Colonic mucosa (tissue), 4 donors: Measurements from ENCODE around the gene STAP1. TPM values are rescaled to one million over a fixed set of nuclear protein-coding genes. Genes with fewer than 3 reads are reported as not detected.
"Not testable (repeated sequence)": the region's sequence is repeated elsewhere in the genome, so short reads cannot be mapped to it uniquely, and the experiment has no call there.

Source experiments
- DNase-seq: peaks from one replicate; pipeline ENCODE4 v3.0.0-alpha.2; 2020
- H3K27ac ChIP-seq: fragments of 200-600 bp; one replicate; pipeline ENCODE4 v1.8.0; 2021
- H3K27me3 ChIP-seq: fragments of 200-600 bp; one replicate; pipeline ENCODE4 v1.8.0; 2021
- H3K36me3 ChIP-seq: fragments of 200-600 bp; one replicate; pipeline ENCODE4 v1.8.0; 2021
- H3K4me1 ChIP-seq: fragments of 200-600 bp; one replicate; pipeline ENCODE4 v1.8.0; 2021; ENCODE audit warnings: mild to moderate bottlenecking
- H3K4me3 ChIP-seq: fragments of 200-600 bp; one replicate; pipeline ENCODE4 v1.8.0; 2021
- H3K9ac ChIP-seq, 2 donors: one replicate each; pipeline ENCODE4 v1.7.0; 2013; ENCODE audit warnings: control low read depth in 2 of 2, low read depth in 2 of 2, low read length in 2 of 2
- H3K9me3 ChIP-seq: fragments of 200-600 bp; one replicate; pipeline ENCODE4 v1.8.0; 2021
- CTCF ChIP-seq: fragments of 200-600 bp; IDR thresholded peaks from one replicate; pipeline ENCODE4 v1.8.0; 2022; ENCODE audit warnings: antibody characterized with exemption, mild to moderate bottlenecking
- intact Hi-C: fragments of 100-400 bp; cut with DNase I; formaldehyde crosslinking; loops from one replicate; pipeline ENCODE4 v1.14.1; 2022
- total RNA-seq, 2 donors: library from RNA; stranded (reverse); fragmentation: NEBNext Ultra II Directional in 1 of 2; extraction: Animal tissue kit (Norgen Biotek cat#: 25700) in 1 of 2; gene quantifications; one replicate each; pipeline ENCODE4 v1.2.1, GENCODE V29; 2021
- donor health status: healthy.
- donor health status: DM: no; HTN: no; CAD: no.
- donor health status: DM: no; HTN: no; CAD: no.

Gene STAP1
- total RNA-seq, 2 donors from 2014 or later, result 0.37 to 0.52 TPM

GRCh38 chr4:67615119-67615518, 56.6 kb downstream of the STAP1 start:
- H3K36me3 ChIP-seq, result no peaks in the 10 kb centered on the region
- no peak overlapping the region for H3K9ac ChIP-seq
- intact Hi-C loops, result no loop called here
- no peak for TF ChIP-seq CTCF
- H3K4me3 ChIP-seq, result no peak overlapping the region
- DNase-seq, result no peak
- H3K27ac ChIP-seq, result no peak overlapping the region
- no peaks in the 10 kb centered on the region for H3K27me3 ChIP-seq
- H3K9me3 ChIP-seq, result no peaks in the 10 kb centered on the region
- no peaks in the 10 kb centered on the region for H3K4me1 ChIP-seq

GRCh38 chr4:67616478-67616877, 58.0 kb downstream of the STAP1 start:
- no peak for DNase-seq
- Histone ChIP-seq H3K9me3 (no peaks in the 10 kb centered on the region), H3K27ac (no peak overlapping the region), H3K9ac (no peak overlapping the region), H3K27me3 (no peaks in the 10 kb centered on the region), H3K4me3 (no peak overlapping the region), H3K36me3 (no peaks in the 10 kb centered on the region), H3K4me1 (no peaks in the 10 kb centered on the region)
- intact Hi-C loops, result no loop called here
- TF ChIP-seq CTCF, result no peak

DNA sequence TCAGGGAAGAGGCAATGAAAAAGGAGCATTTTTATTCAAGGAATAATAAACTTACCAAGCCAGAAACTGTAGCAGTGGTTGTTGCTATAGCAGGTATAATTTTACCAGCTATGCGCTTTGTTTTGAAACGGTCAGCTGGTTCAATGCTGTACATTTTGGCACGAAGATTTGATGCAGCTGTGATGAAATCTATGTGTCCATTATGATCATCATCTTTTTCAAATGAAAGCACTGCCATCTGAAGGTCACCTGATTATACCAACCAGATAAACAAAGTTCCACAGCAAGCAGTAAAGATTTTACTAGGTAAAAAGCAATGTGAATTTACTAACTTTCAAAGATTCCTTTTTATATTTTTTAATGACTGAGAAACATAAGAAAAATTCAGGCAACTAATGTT, 66.4 kb downstream of the STAP1 start:
- H3K4me1 ChIP-seq, result no peaks in the 10 kb centered on the region
- intact Hi-C loops, result loop anchor here (10.0 kb wide), 1 partner anchor 50 kb away; no protein-coding TSS in a partner anchor
- H3K4me3 ChIP-seq, result no peak overlapping the region
- DNase-seq, result no peak
- H3K9ac ChIP-seq, result no peak overlapping the region
- H3K36me3 ChIP-seq, result no peaks in the 10 kb centered on the region
- no peak overlapping the region for H3K27ac ChIP-seq
- no peaks in the 10 kb centered on the region for H3K9me3 ChIP-seq
- no peak for TF ChIP-seq CTCF
- H3K27me3 ChIP-seq, result no peaks in the 10 kb centered on the region

- intact Hi-C loops, result no loop called here
- DNase-seq, result no peak
- H3K9me3 ChIP-seq, result no peaks in the 10 kb centered on the region
- H3K4me1 ChIP-seq, result no peaks in the 10 kb centered on the region
- TF ChIP-seq CTCF, result no peak
- no peak overlapping the region for H3K9ac ChIP-seq
- H3K27me3 ChIP-seq, result no peaks in the 10 kb centered on the region
- no peak overlapping the region for H3K4me3 ChIP-seq
- H3K27ac ChIP-seq, result no peak overlapping the region
- peaks cover 3% of the 10 kb centered on the region for H3K36me3 ChIP-seq
Observed at GRCh38 chr4:67632492-67632891, 74.0 kb downstream of the STAP1 start.

DNA sequence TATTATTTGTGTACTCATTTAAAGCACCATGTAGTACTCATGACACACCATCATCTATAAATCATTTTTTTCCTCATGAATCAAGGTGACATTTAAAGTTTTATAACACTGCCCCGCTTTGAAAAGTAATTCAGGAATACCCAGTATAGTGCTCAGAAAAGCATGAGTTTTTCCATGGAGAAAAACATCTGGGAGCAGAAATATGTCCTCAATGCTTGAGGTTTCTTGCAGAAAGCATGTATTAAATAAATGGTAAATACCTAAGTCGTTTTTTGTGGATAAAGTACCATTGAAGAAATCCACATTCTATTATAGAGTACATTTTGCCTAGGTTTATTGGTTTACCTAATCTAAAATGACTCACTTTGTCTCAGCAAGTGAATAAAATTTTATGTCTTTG, 76.2 kb downstream of the STAP1 start:
- no peak overlapping the region for H3K27ac ChIP-seq
- no peaks in the 10 kb centered on the region for H3K4me1 ChIP-seq
- intact Hi-C loops, result no loop called here
- no peak overlapping the region for H3K4me3 ChIP-seq
- no peak overlapping the region for H3K9ac ChIP-seq
- no peaks in the 10 kb centered on the region for H3K9me3 ChIP-seq
- no peaks in the 10 kb centered on the region for H3K27me3 ChIP-seq
- DNase-seq, result no peak
- no peak for TF ChIP-seq CTCF
- H3K36me3 ChIP-seq, result peaks cover 10% of the 10 kb centered on the region

DNA sequence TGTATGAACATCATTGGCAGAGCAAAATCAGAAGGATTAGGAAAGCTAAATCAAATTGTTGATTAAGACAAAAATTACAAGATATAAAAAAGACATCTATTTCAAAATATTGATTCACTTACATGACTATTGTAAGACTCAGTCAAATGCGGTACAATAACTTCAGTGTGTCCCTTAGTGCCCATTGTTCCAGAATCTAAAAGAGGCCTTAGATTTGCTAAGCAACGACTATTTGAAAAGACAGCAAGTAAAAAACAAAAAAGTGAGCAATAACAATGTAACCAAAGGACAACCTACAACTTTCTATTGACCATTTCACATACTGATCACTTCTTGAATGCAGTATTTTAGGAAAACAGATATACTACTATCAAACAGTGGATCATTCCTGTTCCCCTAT, 76.8 kb downstream of the STAP1 start:
- H3K27me3 ChIP-seq, result no peaks in the 10 kb centered on the region
- H3K9me3 ChIP-seq, result no peaks in the 10 kb centered on the region
- H3K36me3 ChIP-seq, result peaks cover 10% of the 10 kb centered on the region
- intact Hi-C loops, result no loop called here
- no peak overlapping the region for H3K9ac ChIP-seq
- no peak for TF ChIP-seq CTCF
- H3K27ac ChIP-seq, result no peak overlapping the region
- H3K4me1 ChIP-seq, result no peaks in the 10 kb centered on the region
- no peak for DNase-seq
- H3K4me3 ChIP-seq, result no peak overlapping the region

- peaks cover 10% of the 10 kb centered on the region for H3K36me3 ChIP-seq
- H3K27ac ChIP-seq, H3K4me3 ChIP-seq, H3K4me1 ChIP-seq, H3K9me3 ChIP-seq, DNase-seq, H3K9ac ChIP-seq, intact Hi-C loops, H3K27me3 ChIP-seq: not testable (repeated sequence)
Observed at GRCh38 chr4:67636978-67637377, 78.5 kb downstream of the STAP1 start.
